IMR-90 (cell line): ENCODE data around the gene ST8SIA4. TPM values are rescaled to one million over a fixed set of nuclear protein-coding genes. Genes with fewer than 3 reads are reported as not detected.

Experiments used
- ATAC-seq: fragments of 200-7000 bp; cut with Tn5 transposase; 2 replicates; pipeline ENCODE4 v1.9.1; 2020; ENCODE audit warnings: low read depth, mild to moderate bottlenecking, moderate library complexity
- BruUV-seq: library from RNA; stranded (reverse); fragments of 400-500 nt; replicated peaks from 2 replicates; lab custom pipeline; 2021; lab: Mats Ljungman, UMichigan
- CTCF ChIA-PET: fragments of 300-600 bp; formaldehyde crosslinking; extraction: SDS; loops from one replicate; lab custom pipeline; 2021; ENCODE audit warnings: antibody characterized with exemption; lab: Yijun Ruan, JAX
- POLR2A ChIA-PET: fragments of 300-600 bp; sonication (Branson Sonifier 250); formaldehyde crosslinking; loops from one replicate; lab custom pipeline; 2022; ENCODE audit warnings: antibody characterized with exemption; ENCODE audit not compliant: unreplicated experiment; lab: Charles Lee
- DNase-seq: peaks from one replicate; pipeline ENCODE4 v3.0.0; 2013
- H2AFZ ChIP-seq: replicated peaks from 2 replicates; pipeline ENCODE3; 2013; ENCODE audit warnings: low read length, mild to moderate bottlenecking; ENCODE audit not compliant: poor library complexity
- H2AK5ac ChIP-seq: 2 replicates; pipeline ENCODE4 v1.6.1; 2013; ENCODE audit warnings: low read depth, low read length, inconsistent platforms
- H2AK9ac ChIP-seq: replicated peaks from 2 replicates; pipeline ENCODE3; 2013; ENCODE audit warnings: mild to moderate bottlenecking, low read depth, low read length, moderate library complexity; ENCODE audit not compliant: poor library complexity
- H2BK120ac ChIP-seq: 2 replicates; pipeline ENCODE4 v1.6.1; 2013; ENCODE audit warnings: low read depth, low read length, inconsistent platforms
- H2BK15ac ChIP-seq: 3 replicates; pipeline ENCODE4 v1.6.1; 2013; ENCODE audit warnings: low read depth, low read length, inconsistent platforms
- H2BK20ac ChIP-seq: 2 replicates; pipeline ENCODE4 v1.6.1; 2013; ENCODE audit warnings: low read depth, mild to moderate bottlenecking, inconsistent platforms, low read length, moderate library complexity
- H2BK5ac ChIP-seq: 2 replicates; pipeline ENCODE4 v1.6.1; 2013; ENCODE audit warnings: mild to moderate bottlenecking, low read depth, low read length, inconsistent platforms; ENCODE audit not compliant: poor library complexity, severe bottlenecking
- H3K14ac ChIP-seq: replicated peaks from 2 replicates; pipeline ENCODE4 v1.6.1; 2013; ENCODE audit warnings: low read depth, low read length, inconsistent platforms
- H3K18ac ChIP-seq: 2 replicates; pipeline ENCODE4 v1.6.1; 2013; ENCODE audit warnings: low read depth, low read length, control low read depth
- H3K23ac ChIP-seq: 2 replicates; pipeline ENCODE4 v1.6.1; 2013; ENCODE audit warnings: low read depth, low read length, inconsistent platforms
- H3K27ac ChIP-seq: 2 replicates; pipeline ENCODE4 v1.5.1; 2013; ENCODE audit warnings: mild to moderate bottlenecking, control low read depth, low read length; ENCODE audit not compliant: insufficient read depth
- H3K27me3 ChIP-seq: 2 replicates; pipeline ENCODE4 v1.6.1; 2013; ENCODE audit warnings: low read length; ENCODE audit not compliant: control insufficient read depth, insufficient read depth
- H3K36me3 ChIP-seq: 2 replicates; pipeline ENCODE4 v1.6.1; 2013; ENCODE audit warnings: low read length, mixed read lengths; ENCODE audit not compliant: control insufficient read depth, insufficient read depth
- H3K4ac ChIP-seq: 2 replicates; pipeline ENCODE4 v1.6.1; 2013; ENCODE audit warnings: low read depth, low read length, inconsistent platforms
- H3K4me1 ChIP-seq: 2 replicates; pipeline ENCODE4 v1.6.1; 2013; ENCODE audit warnings: low read length, mixed read lengths; ENCODE audit not compliant: control insufficient read depth, insufficient read depth
- H3K4me2 ChIP-seq: 2 replicates; pipeline ENCODE4 v1.6.1; 2013; ENCODE audit warnings: low read depth, mild to moderate bottlenecking, control low read depth, low read length, moderate library complexity
- H3K4me3 ChIP-seq: 2 replicates; pipeline ENCODE4 v1.5.1; 2013; ENCODE audit warnings: low read depth, mild to moderate bottlenecking, control low read depth, low read length, moderate library complexity; ENCODE audit not compliant: insufficient read depth
- H3K56ac ChIP-seq: 2 replicates; pipeline ENCODE4 v1.6.1; 2013; ENCODE audit warnings: low read length, inconsistent platforms; ENCODE audit not compliant: insufficient read depth; ENCODE audit errors: extremely low read depth
- H3K79me1 ChIP-seq, 2 experiments: 2 replicates each; pipeline ENCODE4 v1.6.1; 2013; ENCODE audit warnings: low read length in 2 of 2, inconsistent platforms in 1 of 2, low read depth in 1 of 2
- H3K9ac ChIP-seq: 2 replicates; pipeline ENCODE4 v1.6.1; 2013; ENCODE audit warnings: low read depth, low read length, control low read depth
- H3K9me1 ChIP-seq: 2 replicates; pipeline ENCODE4 v1.6.1; 2013; ENCODE audit warnings: low read length, inconsistent platforms; ENCODE audit not compliant: insufficient read depth
- H3K9me3 ChIP-seq: 2 replicates; pipeline ENCODE4 v1.6.1; 2013; ENCODE audit warnings: low read length; ENCODE audit not compliant: control insufficient read depth, insufficient read depth
- H4K20me1 ChIP-seq: 2 replicates; pipeline ENCODE4 v1.6.1; 2013; ENCODE audit warnings: low read length, inconsistent platforms; ENCODE audit not compliant: insufficient read depth
- H4K5ac ChIP-seq: 2 replicates; pipeline ENCODE4 v1.6.1; 2013; ENCODE audit warnings: mild to moderate bottlenecking, low read depth, low read length, control low read depth
- H4K8ac ChIP-seq, 2 experiments: 2 replicates each; pipeline ENCODE4 v1.6.1; 2013; ENCODE audit warnings: low read depth in 2 of 2, low read length in 2 of 2, control low read depth in 1 of 2, inconsistent platforms in 1 of 2
- H4K91ac ChIP-seq: 2 replicates; pipeline ENCODE4 v1.6.1; 2013; ENCODE audit warnings: low read depth, low read length, inconsistent platforms; ENCODE audit not compliant: insufficient read depth
- BHLHE40 ChIP-seq: fragments of 150-350 bp; IDR thresholded peaks from 2 replicates; pipeline ENCODE4 v1.6.1; 2016; ENCODE audit warnings: mild to moderate bottlenecking, low read depth, low read length
- CEBPB ChIP-seq: IDR thresholded peaks from 2 replicates; pipeline ENCODE4 v1.6.1; 2012; ENCODE audit warnings: low read depth, low read length, improper control_type of control experiment
- FOS ChIP-seq: fragments of 150-350 bp; IDR thresholded peaks from 2 replicates; pipeline ENCODE4 v1.6.1; 2016; ENCODE audit warnings: low read depth, low read length
- MAFK ChIP-seq: IDR thresholded peaks from 2 replicates; pipeline ENCODE4 v1.6.1; 2012; ENCODE audit warnings: low read depth, low read length, improper control_type of control experiment
- MAZ ChIP-seq: IDR thresholded peaks from 2 replicates; pipeline ENCODE4 v1.6.1; 2012; ENCODE audit warnings: low read depth, mild to moderate bottlenecking, low read length, improper control_type of control experiment, moderate library complexity, borderline replicate concordance
- MXI1 ChIP-seq: IDR thresholded peaks from 2 replicates; pipeline ENCODE4 v1.6.1; 2012; ENCODE audit warnings: low read depth, mild to moderate bottlenecking, low read length, moderate library complexity, borderline replicate concordance
- POLR2A ChIP-seq: IDR thresholded peaks from 2 replicates; pipeline ENCODE4 v1.6.1; 2012; ENCODE audit warnings: mild to moderate bottlenecking, low read depth, low read length
- RAD21 ChIP-seq: IDR thresholded peaks from 2 replicates; pipeline ENCODE4 v1.6.1; 2012; ENCODE audit warnings: low read length, improper control_type of control experiment
- RCOR1 ChIP-seq: IDR thresholded peaks from 2 replicates; pipeline ENCODE4 v1.6.1; 2012; ENCODE audit warnings: mild to moderate bottlenecking, low read length, improper control_type of control experiment; ENCODE audit not compliant: insufficient replicate concordance
- RFX5 ChIP-seq: IDR thresholded peaks from 2 replicates; pipeline ENCODE4 v1.8.0; 2012; ENCODE audit warnings: low read depth, mild to moderate bottlenecking, low read length, moderate library complexity
- SMC3 ChIP-seq: fragments of 150-350 bp; IDR thresholded peaks from 2 replicates; pipeline ENCODE4 v1.6.1; 2016; ENCODE audit warnings: low read depth, mild to moderate bottlenecking, antibody characterized with exemption, low read length, moderate library complexity
- dilution Hi-C: fragments of 300-500 bp; cut with HindIII; formaldehyde crosslinking; loops from one replicate; pipeline ENCODE4 v1.14.3; 2018; ENCODE audit warnings: low sequenced_read_pairs; ENCODE audit not compliant: unreplicated experiment
- in situ Hi-C: fragments of 300-500 bp; cut with MboI; formaldehyde crosslinking; loops from 3 replicates; pipeline ENCODE4 v1.14.3; 2019; ENCODE audit warnings: low sequenced_read_pairs, inconsistent platforms, mixed read lengths
- intact Hi-C: fragments of 100-400 bp; cut with micrococcal nuclease; formaldehyde crosslinking; loops from 2 replicates; pipeline ENCODE4 v1.10.0; 2022
- polyA plus RNA-seq, 3 experiments: library from polyadenylated mRNA; depleted of rRNA; stranded (reverse); fragments of >200 nt; gene quantifications; 2 replicates each; pipeline ENCODE4 v1.2.3, GENCODE V29; 2012; ENCODE audit warnings: low replicate concordance in 1 of 3
- total RNA-seq: library from RNA; depleted of rRNA; stranded (reverse); fragments of >200 nt; gene quantifications from 2 replicates; pipeline ENCODE4 v1.2.3, GENCODE V29; 2012
- TF ChIP-seq, protein P1 (sequence below): conservative IDR thresholded peaks from 2 replicates; pipeline ENCODE4 v1.5.1; 2012; ENCODE audit warnings: mild to moderate bottlenecking, low read depth, low read length, improper control_type of control experiment
- TF ChIP-seq, protein P2 (sequence below): fragments of 150-350 bp; IDR thresholded peaks from 2 replicates; pipeline ENCODE4 v1.6.1; 2016; ENCODE audit warnings: low read depth, mild to moderate bottlenecking, low read length, moderate library complexity, borderline replicate concordance

ST8SIA4 gene
- total and polyA plus RNA-seq, 2 of the 4 experiments (the other 2 are of a cell fraction), result 0.02 to 0.18 TPM

DNA sequence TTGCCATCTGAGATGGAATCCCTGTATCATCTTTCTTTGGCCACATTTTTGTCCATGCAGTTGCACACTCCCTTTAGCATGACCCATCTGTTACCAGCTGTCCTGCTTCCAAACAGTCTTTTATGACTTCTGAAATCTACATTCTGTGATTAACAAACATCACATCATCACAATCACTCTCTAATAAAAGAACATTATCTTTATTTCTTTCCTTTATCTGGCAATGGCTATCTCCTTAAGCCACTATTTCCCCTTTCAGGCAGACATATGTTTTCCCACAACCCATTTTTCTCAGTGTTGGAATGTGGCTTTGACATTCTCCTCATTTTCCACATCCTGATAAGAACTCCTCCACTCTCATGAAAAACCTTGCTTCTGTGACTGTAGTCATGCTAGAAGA, 141.0 kb downstream of the ST8SIA4 start:
- H3K4me3 ChIP-seq, result no peak overlapping the region
- ATAC-seq (peak; percentile 58), DNase-seq (peak; percentile 69)
- dilution Hi-C loops, result no loop called here
- no peak overlapping the region for H3K4me2 ChIP-seq
- H4K20me1 ChIP-seq, result no peaks in the 10 kb centered on the region
- H3K4ac ChIP-seq, result no peak overlapping the region
- H3K4me1 ChIP-seq, result no peaks in the 10 kb centered on the region; the same call in 1 of the 2 replicates
- no peak overlapping the region for H2AFZ ChIP-seq
- no peak overlapping the region for H4K91ac ChIP-seq
- no peak overlapping the region; the same call in 1 of the 2 replicates for H4K5ac ChIP-seq
- no peak overlapping the region for H3K56ac ChIP-seq
- H3K27me3 ChIP-seq, result no peaks in the 10 kb centered on the region
- in situ Hi-C loops, result no loop called here
- H3K36me3 ChIP-seq, result no peaks in the 10 kb centered on the region
- TF ChIP-seq MAFK, result no peak
- no peak for TF ChIP-seq MXI1
- TF ChIP-seq FOS, result no peak
- no peak for TF ChIP-seq SMC3
- TF ChIP-seq, protein P1, sequence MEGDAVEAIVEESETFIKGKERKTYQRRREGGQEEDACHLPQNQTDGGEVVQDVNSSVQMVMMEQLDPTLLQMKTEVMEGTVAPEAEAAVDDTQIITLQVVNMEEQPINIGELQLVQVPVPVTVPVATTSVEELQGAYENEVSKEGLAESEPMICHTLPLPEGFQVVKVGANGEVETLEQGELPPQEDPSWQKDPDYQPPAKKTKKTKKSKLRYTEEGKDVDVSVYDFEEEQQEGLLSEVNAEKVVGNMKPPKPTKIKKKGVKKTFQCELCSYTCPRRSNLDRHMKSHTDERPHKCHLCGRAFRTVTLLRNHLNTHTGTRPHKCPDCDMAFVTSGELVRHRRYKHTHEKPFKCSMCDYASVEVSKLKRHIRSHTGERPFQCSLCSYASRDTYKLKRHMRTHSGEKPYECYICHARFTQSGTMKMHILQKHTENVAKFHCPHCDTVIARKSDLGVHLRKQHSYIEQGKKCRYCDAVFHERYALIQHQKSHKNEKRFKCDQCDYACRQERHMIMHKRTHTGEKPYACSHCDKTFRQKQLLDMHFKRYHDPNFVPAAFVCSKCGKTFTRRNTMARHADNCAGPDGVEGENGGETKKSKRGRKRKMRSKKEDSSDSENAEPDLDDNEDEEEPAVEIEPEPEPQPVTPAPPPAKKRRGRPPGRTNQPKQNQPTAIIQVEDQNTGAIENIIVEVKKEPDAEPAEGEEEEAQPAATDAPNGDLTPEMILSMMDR, result no peak
- TF ChIP-seq CEBPB, result no peak
- TF ChIP-seq RCOR1, result no peak
- TF ChIP-seq MAZ, result no peak
- TF ChIP-seq BHLHE40, result no peak
- no peak for TF ChIP-seq RAD21
- TF ChIP-seq RFX5, result no peak
- TF ChIP-seq POLR2A, result no peak
- TF ChIP-seq, protein P2, sequence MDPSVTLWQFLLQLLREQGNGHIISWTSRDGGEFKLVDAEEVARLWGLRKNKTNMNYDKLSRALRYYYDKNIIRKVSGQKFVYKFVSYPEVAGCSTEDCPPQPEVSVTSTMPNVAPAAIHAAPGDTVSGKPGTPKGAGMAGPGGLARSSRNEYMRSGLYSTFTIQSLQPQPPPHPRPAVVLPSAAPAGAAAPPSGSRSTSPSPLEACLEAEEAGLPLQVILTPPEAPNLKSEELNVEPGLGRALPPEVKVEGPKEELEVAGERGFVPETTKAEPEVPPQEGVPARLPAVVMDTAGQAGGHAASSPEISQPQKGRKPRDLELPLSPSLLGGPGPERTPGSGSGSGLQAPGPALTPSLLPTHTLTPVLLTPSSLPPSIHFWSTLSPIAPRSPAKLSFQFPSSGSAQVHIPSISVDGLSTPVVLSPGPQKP, result no peak
- ChIA-PET POLR2A (no interaction called here), CTCF (no interaction called here)
- no peak overlapping the region for H3K14ac ChIP-seq
- H2BK15ac ChIP-seq, result no peak overlapping the region
- intact Hi-C loops, result no loop called here
- H2BK20ac ChIP-seq, result no peak overlapping the region
- H2AK5ac ChIP-seq, result no peak overlapping the region
- H2AK9ac ChIP-seq, result no peak overlapping the region
- no peak overlapping the region for H4K8ac ChIP-seq
- no TSS peak for BruUV-seq
- H3K18ac ChIP-seq, result no peak overlapping the region
- H3K9me3 ChIP-seq, result no peaks in the 10 kb centered on the region
- no peaks in the 10 kb centered on the region for H3K9me1 ChIP-seq
- H2BK5ac ChIP-seq, result no peak overlapping the region
- H3K9ac ChIP-seq, result no peak overlapping the region
- peak overlapping the region; percentile 29; the same call in 1 of the 2 replicates for H3K27ac ChIP-seq
- no peaks in the 10 kb centered on the region for H3K79me1 ChIP-seq
- no peak overlapping the region for H2BK120ac ChIP-seq
- H3K23ac ChIP-seq, result no peak overlapping the region
